SJSA1 (cell line): Measurements from ENCODE around the gene MGLL. TPM values are rescaled to one million over a fixed set of nuclear protein-coding genes. Genes with fewer than 3 reads are reported as not detected.

ENCODE experiments used
- DNase-seq, 2 experiments: peaks; one replicate each; pipeline ENCODE4 v3.0.0-alpha.2; 2015 to 2020; ENCODE audit warnings: low spot score in 2 of 2, low read depth in 1 of 2
- H3K27ac ChIP-seq: fragments of 250-450 bp; sonication (Bioruptor Pico); 2 replicates; pipeline ENCODE4 v1.5.1; 2020; ENCODE audit warnings: mild to moderate bottlenecking, moderate library complexity
- H3K27me3 ChIP-seq: fragments of 250-450 bp; sonication (Bioruptor Pico); replicated peaks from 2 replicates; pipeline ENCODE4 v1.5.1; 2020; ENCODE audit warnings: mild to moderate bottlenecking, moderate library complexity
- H3K36me3 ChIP-seq: fragments of 250-450 bp; sonication (Bioruptor Pico); 2 replicates; pipeline ENCODE4 v1.5.1; 2020; ENCODE audit warnings: mild to moderate bottlenecking
- H3K4me1 ChIP-seq: fragments of 250-450 bp; sonication (Bioruptor Pico); replicated peaks from 2 replicates; pipeline ENCODE4 v1.6.1; 2021; ENCODE audit warnings: mild to moderate bottlenecking
- H3K4me3 ChIP-seq: fragments of 250-450 bp; sonication (Bioruptor Pico); 2 replicates; pipeline ENCODE4 v1.5.1; 2020; ENCODE audit warnings: mild to moderate bottlenecking
- H3K9me3 ChIP-seq: fragments of 250-450 bp; sonication (Bioruptor Pico); replicated peaks from 2 replicates; pipeline ENCODE4 v1.5.1; 2020; ENCODE audit warnings: mild to moderate bottlenecking
- total RNA-seq: library from RNA; depleted of rRNA; stranded (reverse); fragments of >200 nt; shearing (Covaris generic); gene quantifications from 2 replicates; pipeline ENCODE4 v1.2.3, GENCODE V29; 2014

MGLL gene
- total RNA-seq, 1 experiment from 2014 or later = 47.7 TPM

DNA sequence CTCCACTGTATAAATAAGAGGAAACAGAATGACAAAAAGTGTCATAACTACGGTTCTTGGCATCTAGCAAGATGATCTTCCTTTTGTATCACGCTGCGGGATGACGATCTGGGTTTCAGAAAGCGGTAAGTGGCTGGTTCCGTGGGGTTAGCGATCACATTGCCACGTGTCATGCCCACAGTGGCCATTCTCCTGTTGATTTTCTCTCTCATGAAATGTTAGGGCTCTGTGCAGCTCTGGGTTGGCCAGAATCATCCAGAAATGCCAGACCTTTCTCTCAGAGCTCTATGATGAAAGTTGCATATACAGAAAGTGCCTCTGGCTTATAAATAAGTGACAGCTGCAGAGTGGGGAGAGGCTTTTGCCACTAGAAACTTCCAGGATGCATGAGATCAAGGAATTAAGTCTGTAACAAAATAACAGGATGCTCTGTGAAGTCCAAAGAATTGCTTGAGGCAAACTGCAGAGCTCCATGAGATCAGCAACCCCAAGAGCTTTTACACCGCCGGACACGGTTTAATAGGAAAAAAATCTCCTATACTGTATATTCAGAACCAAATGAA lies 78.0 kb downstream of the MGLL start:
- H3K27ac ChIP-seq = no peak overlapping the region
- H3K27me3 ChIP-seq = no peaks in the 10 kb centered on the region
- H3K9me3 ChIP-seq = no peaks in the 10 kb centered on the region

DNA sequence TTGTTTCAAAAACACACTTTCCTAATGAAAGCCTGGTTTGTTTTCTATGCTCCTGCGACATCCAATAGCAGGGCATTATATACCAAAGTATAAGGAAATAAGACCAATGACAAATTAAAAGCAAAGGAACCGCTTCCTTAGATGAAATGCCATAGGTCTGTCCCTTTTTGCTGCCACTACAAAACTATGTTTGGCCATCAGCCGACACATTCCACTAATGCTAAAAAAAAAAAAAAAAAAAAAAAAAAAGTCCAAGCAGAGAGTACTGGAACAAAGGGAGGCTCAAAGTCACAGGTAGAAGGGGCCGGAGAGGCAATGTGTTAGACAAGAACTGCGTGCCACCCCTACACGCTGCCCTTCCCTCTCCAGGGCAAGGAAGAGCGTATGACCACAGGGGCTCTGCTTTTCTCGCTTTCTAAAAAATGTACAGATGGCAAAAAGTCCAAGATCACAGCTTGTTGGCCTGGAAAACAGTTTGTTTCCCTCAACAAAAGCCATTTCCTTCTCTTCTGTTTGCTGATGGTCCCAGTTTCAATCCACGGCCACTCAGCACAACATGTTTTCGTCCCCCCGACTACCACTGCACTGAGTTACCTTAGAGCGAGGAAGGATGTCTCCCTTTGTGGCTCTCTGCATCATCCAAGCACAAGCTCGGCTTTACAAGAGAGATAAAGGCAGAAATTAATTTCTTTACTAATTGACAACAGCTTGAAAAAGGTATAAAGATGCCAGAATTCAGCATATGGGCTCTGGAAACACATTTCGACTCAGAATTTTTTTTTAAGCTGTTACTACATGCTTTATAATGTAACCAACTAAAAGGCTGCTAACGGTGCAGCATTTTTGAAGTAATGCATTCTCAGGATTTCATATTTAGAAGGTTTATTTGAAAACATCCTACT lies 78.7 kb downstream of the MGLL start:
- Histone ChIP-seq H3K27ac (no peak overlapping the region), H3K4me3 (no peak overlapping the region), H3K4me1 (peaks cover 74% of the 10 kb centered on the region), H3K9me3 (no peaks in the 10 kb centered on the region), H3K36me3 (no peaks in the 10 kb centered on the region), H3K27me3 (no peaks in the 10 kb centered on the region)
- no peak for DNase-seq

More for the DNA sequence above, 78.0 kb downstream of the MGLL start:
- no peak overlapping the region for H3K4me3 ChIP-seq
- peaks cover 74% of the 10 kb centered on the region for H3K4me1 ChIP-seq
- no peaks in the 10 kb centered on the region for H3K36me3 ChIP-seq
- no peak for DNase-seq

DNA sequence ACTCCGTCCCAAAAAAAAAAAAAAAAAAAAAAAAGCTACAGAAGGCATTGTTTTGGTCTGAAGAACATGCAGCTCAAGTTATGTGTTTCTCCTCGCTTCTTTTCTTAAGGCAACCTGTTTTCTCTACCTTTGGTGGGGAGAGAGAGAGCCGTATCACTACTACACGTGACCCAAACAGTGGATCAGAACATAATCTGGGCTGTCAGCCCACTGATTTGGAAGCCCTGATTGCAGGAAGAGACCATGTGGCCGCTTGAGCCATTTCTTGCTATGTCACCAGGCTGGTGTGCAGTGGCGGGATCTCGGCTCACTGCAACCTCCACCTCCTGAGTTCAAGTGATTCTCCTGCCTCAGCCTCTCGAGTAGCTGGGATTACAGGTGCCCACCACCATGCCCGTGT lies 79.7 kb downstream of the MGLL start:
- Histone ChIP-seq H3K27ac (no peak overlapping the region), H3K36me3 (no peaks in the 10 kb centered on the region), H3K9me3 (no peaks in the 10 kb centered on the region), H3K4me1 (peaks cover 76% of the 10 kb centered on the region), H3K27me3 (no peaks in the 10 kb centered on the region), H3K4me3 (no peak overlapping the region)
- no peak for DNase-seq

DNA sequence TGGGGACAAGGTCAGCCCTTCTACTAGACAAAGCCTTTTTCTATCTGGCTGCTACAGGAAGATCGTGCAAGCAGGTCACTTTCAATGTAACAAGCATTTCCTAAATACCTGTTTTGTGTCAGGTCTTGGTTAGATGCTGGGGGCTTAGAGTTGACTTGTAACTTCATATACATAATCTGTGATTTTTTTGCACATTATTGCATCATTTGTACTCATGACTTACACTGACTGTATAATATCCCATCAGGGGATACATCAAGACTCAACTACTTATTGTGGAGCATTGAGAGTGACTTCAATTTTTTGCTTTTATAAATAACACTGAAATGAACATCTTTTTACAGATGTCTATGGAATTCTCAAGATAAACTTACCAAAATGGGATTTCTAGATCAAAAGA lies 80.6 kb downstream of the MGLL start:
- no peaks in the 10 kb centered on the region for H3K36me3 ChIP-seq
- no peaks in the 10 kb centered on the region for H3K9me3 ChIP-seq
- peaks cover 76% of the 10 kb centered on the region for H3K4me1 ChIP-seq
- DNase-seq = no peak
- no peaks in the 10 kb centered on the region for H3K27me3 ChIP-seq
- peak overlapping the region; percentile 81 for H3K27ac ChIP-seq
- H3K4me3 ChIP-seq = no peak overlapping the region

DNA sequence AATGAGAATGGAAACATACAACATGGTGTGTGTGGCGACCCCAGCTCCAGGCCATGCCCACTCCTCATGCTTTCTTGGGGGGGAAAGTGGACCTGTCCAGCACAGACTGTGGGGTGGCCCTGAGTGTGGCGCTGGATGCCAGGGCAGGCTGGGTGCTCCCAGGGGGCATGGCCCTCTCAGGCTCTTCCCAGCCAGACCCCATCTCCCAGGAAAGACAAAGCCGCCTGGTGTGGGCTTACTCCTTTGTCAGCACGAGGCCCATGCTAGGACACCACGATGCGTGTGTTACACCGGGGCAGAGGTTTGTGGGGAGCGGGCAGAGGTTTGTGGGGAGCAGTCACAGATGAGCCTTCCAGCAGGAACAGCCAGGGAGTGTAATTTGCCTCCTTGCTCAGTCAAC lies 81.1 kb downstream of the MGLL start:
- Histone ChIP-seq H3K4me1 (peaks cover 76% of the 10 kb centered on the region), H3K4me3 (no peak overlapping the region), H3K36me3 (no peaks in the 10 kb centered on the region), H3K27ac (peak overlapping the region; percentile 81), H3K9me3 (no peaks in the 10 kb centered on the region), H3K27me3 (no peaks in the 10 kb centered on the region)
- DNase-seq = no peak

DNA sequence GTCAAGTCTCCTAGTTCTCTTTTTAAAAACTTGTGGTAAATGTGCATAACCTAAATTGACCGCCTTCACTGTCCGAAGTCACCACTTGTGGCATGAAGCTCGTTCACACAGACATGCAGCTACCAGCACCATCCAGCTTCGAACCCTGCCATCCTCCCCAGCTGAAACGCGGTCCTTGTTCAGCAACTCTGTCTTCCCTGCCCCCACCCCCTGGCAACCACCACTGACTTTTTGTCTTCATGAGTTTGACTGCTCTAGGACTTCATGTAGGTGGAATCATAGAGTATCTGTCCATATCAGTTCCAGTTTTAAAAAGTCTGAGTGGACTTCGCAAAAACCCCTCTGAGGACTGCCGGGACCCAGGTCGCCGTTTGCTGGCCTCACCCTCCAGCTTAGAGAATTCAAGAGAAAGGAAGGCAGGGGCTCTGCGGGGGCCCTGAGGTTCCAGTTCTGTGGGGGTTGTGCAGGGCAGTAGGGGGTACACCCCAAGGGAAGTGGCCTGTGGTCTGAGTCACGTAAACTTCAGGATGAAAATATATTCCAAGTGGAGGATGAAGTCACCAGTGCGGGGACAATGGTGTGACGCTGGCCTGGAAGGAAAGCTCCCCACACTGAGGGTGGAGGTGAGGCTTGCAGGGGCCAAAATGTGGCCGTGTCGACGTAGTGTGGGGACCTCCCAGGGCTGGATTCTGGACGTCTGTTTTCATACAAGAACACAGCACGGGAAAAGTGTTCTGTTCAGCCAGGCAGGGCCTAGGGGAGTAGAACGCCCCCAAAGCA lies 82.0 kb downstream of the MGLL start:
- Histone ChIP-seq H3K4me1 (peaks cover 78% of the 10 kb centered on the region), H3K27ac (peak overlapping the region; percentile 81), H3K4me3 (no peak overlapping the region), H3K9me3 (no peaks in the 10 kb centered on the region), H3K27me3 (no peaks in the 10 kb centered on the region), H3K36me3 (no peaks in the 10 kb centered on the region)
- DNase-seq = peak; percentile 89 to 92

DNA sequence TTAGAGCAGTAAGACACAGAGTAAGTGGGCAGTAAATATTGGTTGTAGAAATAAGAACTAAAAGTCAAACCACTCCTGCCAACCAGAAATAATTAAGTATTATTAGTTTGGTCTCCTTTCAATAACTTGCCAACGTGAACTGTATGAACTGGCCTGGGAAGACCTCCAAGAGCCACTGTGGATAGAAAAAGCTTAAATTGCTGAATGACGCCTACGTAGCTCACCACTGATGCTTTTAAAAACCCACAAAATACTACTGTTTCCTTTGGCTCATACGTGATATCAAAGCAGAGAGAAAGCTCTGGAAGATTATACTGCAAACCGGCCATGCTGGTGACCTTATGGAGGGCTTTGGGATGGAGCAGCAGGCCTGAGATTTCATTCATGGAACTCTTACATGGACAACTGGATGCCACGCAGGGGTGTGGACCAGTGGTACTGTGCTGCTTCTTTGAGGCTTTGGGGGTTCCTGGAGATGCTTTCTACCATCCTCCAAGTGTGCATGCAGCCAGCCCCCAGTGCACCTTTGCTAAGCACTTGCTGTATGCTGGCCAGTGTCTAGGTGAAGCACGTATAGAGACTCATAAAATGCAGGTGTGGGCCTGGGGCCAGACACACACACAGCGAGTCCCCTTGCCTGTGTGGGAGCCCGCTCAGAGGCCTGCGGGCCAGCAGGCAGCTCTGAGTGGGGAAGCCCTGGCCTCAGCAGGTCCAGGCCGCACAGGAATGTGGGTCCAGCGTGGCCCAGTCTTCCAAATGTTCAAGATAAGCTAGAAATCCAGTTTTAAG lies 82.8 kb downstream of the MGLL start:
- H3K27ac ChIP-seq = peak overlapping the region; percentile 81
- peaks cover 84% of the 10 kb centered on the region for H3K4me1 ChIP-seq
- no peaks in the 10 kb centered on the region for H3K9me3 ChIP-seq
- no peaks in the 10 kb centered on the region for H3K36me3 ChIP-seq
- no peak for DNase-seq
- no peaks in the 10 kb centered on the region for H3K27me3 ChIP-seq
- H3K4me3 ChIP-seq = no peak overlapping the region

DNA sequence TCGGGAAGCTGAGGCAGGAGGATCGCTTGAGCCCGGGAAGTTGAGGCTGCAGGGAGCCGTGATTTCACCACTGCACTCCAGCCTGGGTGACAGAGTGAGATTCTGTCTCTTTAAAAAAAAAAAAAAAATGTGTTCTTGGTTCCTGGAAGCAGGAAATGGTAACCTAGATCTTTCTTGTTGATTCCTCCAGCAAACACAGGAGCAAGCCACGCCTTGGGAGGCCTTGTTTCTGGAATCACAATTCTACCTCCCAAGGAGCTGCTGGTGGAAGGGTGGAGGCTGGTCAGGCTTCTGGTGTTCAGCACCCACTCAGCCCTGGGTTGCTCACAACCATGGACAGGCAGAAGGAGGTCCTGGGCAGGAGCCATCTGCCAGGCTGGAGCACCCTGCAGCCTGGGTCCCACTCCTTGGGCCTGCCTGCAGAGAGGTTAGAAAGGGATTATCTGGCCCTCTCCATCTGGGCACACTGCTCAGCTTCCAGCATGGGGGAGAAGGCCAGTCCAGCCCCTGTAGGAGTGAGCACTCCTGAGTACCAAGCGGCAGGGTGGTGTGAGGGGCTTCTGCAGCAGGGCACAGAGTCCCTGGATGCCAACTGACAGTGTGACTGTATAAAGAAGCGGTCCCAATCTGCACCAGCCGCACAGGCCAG lies 84.0 kb downstream of the MGLL start:
- Histone ChIP-seq H3K36me3 (peaks cover 4% of the 10 kb centered on the region; the same call in 1 of the 2 replicates), H3K27ac (peak overlapping the region; percentile 81), H3K4me1 (peaks cover 97% of the 10 kb centered on the region), H3K27me3 (no peaks in the 10 kb centered on the region), H3K4me3 (no peak overlapping the region), H3K9me3 (no peaks in the 10 kb centered on the region)
- DNase-seq = peak; percentile 91 to 94

DNA sequence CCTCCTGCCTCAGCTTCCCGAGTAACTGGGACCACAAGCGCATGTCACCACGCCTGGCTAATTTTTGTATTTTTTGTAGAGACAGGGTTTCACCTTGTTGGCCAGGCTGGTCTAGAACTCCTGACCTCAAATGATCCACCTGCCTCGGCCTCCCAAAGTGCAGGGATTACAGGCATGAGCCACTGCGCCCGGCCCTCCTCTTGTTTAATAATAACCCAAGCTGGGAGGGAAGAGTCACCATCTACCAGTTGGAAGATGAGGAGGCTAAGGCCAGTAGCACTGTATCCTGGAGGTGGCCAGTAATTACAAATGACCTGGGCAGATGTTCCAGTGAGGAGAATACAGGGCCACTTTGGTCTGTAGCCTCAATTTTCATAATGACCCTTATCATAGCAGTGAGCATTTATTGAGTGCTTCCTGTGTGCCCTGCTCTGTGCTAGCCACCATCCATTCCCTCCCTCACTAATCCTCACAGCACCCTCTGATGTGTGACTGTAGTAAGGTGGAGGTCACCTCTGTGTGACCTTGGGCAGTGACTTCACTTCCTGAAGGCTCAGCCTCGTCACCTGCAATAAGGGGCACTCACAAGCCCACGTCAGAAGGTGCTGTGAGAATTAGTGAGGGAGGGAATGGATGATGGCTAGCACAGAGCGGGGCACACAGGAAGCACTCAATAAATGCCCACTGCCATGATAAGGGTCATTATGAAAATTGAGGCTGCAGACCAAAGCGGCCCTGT lies 85.3 kb downstream of the MGLL start:
- Histone ChIP-seq H3K9me3 (no peaks in the 10 kb centered on the region), H3K36me3 (peaks cover 4% of the 10 kb centered on the region; the same call in 1 of the 2 replicates), H3K4me3 (no peak overlapping the region), H3K4me1 (peaks cover 86% of the 10 kb centered on the region), H3K27me3 (no peaks in the 10 kb centered on the region), H3K27ac (peak overlapping the region; percentile 90)
- DNase-seq = no peak

DNA sequence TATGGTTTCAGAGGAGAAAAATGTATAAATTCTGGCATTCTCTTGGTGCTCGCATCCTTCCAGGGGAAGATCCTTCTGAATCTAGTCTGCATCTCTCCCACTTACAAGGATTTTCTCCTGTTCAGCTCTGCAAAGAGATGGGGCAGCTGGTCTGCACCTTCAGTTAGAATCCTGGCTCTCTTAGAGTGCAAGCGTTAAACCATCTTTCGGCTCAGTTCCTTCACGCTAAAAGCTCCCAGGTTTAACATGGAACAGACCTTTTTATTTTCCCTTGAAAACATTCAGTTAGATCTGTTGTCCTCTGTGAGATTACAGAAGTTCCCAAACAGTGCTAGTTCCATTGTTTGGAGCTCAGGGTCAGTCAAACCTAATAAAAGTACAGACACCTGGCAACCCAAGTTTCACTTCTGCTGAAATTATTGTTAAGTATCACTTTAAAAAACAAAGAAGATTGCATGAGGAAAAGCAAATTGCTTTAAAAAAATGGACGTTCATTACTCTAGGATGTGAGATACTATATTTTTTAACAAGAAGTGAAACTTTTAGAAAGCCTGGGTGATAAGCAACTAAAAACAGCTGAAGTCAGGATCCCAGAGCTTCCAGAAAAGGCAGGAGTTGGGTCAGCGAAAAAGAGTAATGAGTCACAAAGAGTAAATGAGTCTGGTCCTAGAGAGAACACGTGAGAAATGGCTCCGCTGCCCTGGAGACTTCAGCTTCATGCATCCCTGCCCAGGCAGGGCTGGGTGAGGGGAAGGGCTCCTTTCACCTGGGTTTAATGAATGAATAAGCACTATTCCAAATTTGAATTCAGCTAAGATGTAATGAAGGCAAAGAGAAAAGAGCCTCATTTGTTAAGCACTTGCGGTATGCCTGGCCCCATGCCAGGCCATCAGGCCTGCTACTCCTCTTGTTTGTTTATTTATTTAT lies 86.3 kb downstream of the MGLL start:
- Histone ChIP-seq H3K36me3 (peaks cover 4% of the 10 kb centered on the region; the same call in 1 of the 2 replicates), H3K4me3 (peak overlapping the region; percentile 1), H3K27ac (peak overlapping the region; percentile 90), H3K27me3 (no peaks in the 10 kb centered on the region), H3K4me1 (peaks cover 76% of the 10 kb centered on the region), H3K9me3 (no peaks in the 10 kb centered on the region)
- DNase-seq = peak; percentile 59 to 78

DNA sequence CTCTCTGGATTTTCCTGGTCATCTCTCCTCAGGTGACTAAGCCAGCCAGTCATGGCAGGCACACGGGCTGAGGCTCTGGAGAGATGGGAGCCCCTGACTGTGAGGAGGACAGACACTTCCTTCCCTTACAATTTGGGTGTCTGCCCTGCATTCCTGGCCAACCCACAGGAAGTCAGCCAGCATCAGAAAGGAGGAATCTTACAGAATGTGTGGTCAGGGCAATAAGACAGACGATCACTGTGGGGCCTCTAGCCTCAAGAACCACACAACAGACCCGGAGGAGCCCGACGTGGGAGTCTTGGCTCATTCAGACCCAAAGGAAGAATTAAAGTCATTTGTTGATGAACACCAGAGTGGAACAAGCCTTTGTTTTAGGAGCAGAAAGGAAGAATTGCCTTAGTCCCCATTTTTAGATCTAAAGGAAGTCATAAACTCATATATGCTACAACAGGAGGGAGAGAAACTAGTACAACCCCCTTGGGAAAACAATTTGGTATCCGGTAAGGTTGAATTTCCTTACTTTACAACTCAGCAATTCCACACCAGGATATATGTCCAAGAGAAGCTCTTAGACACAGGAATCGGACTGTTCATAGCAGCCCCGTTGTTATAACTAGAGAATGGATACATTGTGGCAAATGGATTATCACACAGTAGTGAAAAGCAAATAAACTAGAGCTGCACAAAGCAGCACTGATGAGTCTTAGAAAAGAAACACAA lies 87.4 kb downstream of the MGLL start:
- Histone ChIP-seq H3K4me1 (peaks cover 65% of the 10 kb centered on the region), H3K27me3 (no peaks in the 10 kb centered on the region), H3K36me3 (peaks cover 4% of the 10 kb centered on the region; the same call in 1 of the 2 replicates), H3K27ac (peak overlapping the region; percentile 90), H3K9me3 (no peaks in the 10 kb centered on the region), H3K4me3 (peak overlapping the region; percentile 1; the same call in 1 of the 2 replicates)
- DNase-seq = peak; percentile 95 to 97
